H1 (cell line): ENCODE data around the gene LRRC46. TPM values are rescaled to one million over a fixed set of nuclear protein-coding genes. Genes with fewer than 3 reads are reported as not detected.

Experiments
- BRCA1 ChIP-seq: IDR thresholded peaks from 2 replicates; pipeline ENCODE4 v1.6.1; 2012; ENCODE audit warnings: low read depth, low read length, improper control_type of control experiment
- CHD2 ChIP-seq: IDR thresholded peaks from 2 replicates; pipeline ENCODE4 v1.6.1; 2012; ENCODE audit warnings: low read length, improper control_type of control experiment
- FOSL1 ChIP-seq: IDR thresholded peaks from 2 replicates; pipeline ENCODE4 v1.6.1; 2011; ENCODE audit warnings: mild to moderate bottlenecking, low read depth, low read length, moderate library complexity; ENCODE audit not compliant: insufficient read depth
- NRF1 ChIP-seq: IDR thresholded peaks from 2 replicates; pipeline ENCODE4 v1.6.1; 2011; ENCODE audit warnings: mild to moderate bottlenecking, low read depth, low read length, improper control_type of control experiment
- POLR2A ChIP-seq, 2 experiments: IDR thresholded peaks; 1 replicate in 1 of 2; 2 replicates in 1 of 2; pipeline ENCODE4 v1.6.1; 2011; ENCODE audit warnings: low read depth in 2 of 2, low read length in 2 of 2, mild to moderate bottlenecking in 2 of 2; ENCODE audit errors: control extremely low read depth in 1 of 2
- RFX5 ChIP-seq: IDR thresholded peaks from 2 replicates; pipeline ENCODE4 v1.6.1; 2011; ENCODE audit warnings: low read depth, low read length, improper control_type of control experiment, borderline replicate concordance
- SIRT6 ChIP-seq: IDR thresholded peaks from one replicate; pipeline ENCODE4 v1.7.1; 2012; ENCODE audit warnings: low read length, inconsistent platforms
- SP1 ChIP-seq: IDR thresholded peaks from 2 replicates; pipeline ENCODE4 v1.6.1; 2011; ENCODE audit warnings: low read depth, low read length
- SP4 ChIP-seq: IDR thresholded peaks from 2 replicates; pipeline ENCODE4 v1.6.1; 2012; ENCODE audit warnings: low read length, inconsistent platforms
- SUZ12 ChIP-seq: fragments of 200-600 bp; sonication (generic); IDR thresholded peaks from 2 replicates; pipeline ENCODE4 v1.6.1; 2012; ENCODE audit warnings: mild to moderate bottlenecking, inconsistent platforms, low read length, moderate library complexity, mixed read lengths
- TBP ChIP-seq: IDR thresholded peaks from 2 replicates; pipeline ENCODE4 v1.6.1; 2011; ENCODE audit warnings: low read depth, low read length, improper control_type of control experiment
- YY1 ChIP-seq: IDR thresholded peaks from 2 replicates; pipeline ENCODE4 v1.6.1; 2011; ENCODE audit warnings: low read depth, mild to moderate bottlenecking, low read length
- ZNF274 ChIP-seq: IDR thresholded peaks from 2 replicates; pipeline ENCODE4 v1.7.0; 2012; ENCODE audit warnings: low read length, borderline replicate concordance; ENCODE audit errors: extremely low read depth
- polyA plus RNA-seq, 7 experiments: library from polyadenylated mRNA; depleted of rRNA in 3 of 7; stranded (reverse) in 5 of 7; unstranded in 2 of 7; fragments of >200 nt in 5 of 7; fragments of 200-250 nt in 2 of 7; gene quantifications; 1 replicate in 5 of 7; 2 replicates in 1 of 7; 4 replicates in 1 of 7; pipeline versions ENCODE4 v1.2.1 to v1.2.3, GENCODE V29; 2011 to 2013; ENCODE audit warnings: missing spikeins in 2 of 7, mixed read lengths in 2 of 7
- total RNA-seq: library from RNA; stranded (reverse); fragmentation: NEBNext Ultra II Directional; extraction: Animal tissue kit (Norgen Biotek cat#: 25700); gene quantifications from 2 replicates; pipeline ENCODE4 v1.2.1, GENCODE V29; 2021
- TF ChIP-seq, protein P1 (sequence below): fragments of 300-600 bp; sonication (generic); IDR thresholded peaks from 2 replicates; pipeline ENCODE4 v1.7.1; 2012; ENCODE audit warnings: low read length, moderate library complexity, mild to moderate bottlenecking, inconsistent platforms; ENCODE audit not compliant: insufficient replicate concordance

The LRRC46 gene
- total and polyA plus RNA-seq, 2 of the 8 experiments (the other 6 are each of a cell fraction or from before 2014, with no cell fraction given) = 0.18 TPM; not detected in 1

GRCh38 chr17:47872651-47873161 lies 41.2 kb downstream of the LRRC46 start (continued):
- peak; percentile 14; the same call in 1 of the 2 replicates for TF ChIP-seq SP1
- TF ChIP-seq, protein P1, sequence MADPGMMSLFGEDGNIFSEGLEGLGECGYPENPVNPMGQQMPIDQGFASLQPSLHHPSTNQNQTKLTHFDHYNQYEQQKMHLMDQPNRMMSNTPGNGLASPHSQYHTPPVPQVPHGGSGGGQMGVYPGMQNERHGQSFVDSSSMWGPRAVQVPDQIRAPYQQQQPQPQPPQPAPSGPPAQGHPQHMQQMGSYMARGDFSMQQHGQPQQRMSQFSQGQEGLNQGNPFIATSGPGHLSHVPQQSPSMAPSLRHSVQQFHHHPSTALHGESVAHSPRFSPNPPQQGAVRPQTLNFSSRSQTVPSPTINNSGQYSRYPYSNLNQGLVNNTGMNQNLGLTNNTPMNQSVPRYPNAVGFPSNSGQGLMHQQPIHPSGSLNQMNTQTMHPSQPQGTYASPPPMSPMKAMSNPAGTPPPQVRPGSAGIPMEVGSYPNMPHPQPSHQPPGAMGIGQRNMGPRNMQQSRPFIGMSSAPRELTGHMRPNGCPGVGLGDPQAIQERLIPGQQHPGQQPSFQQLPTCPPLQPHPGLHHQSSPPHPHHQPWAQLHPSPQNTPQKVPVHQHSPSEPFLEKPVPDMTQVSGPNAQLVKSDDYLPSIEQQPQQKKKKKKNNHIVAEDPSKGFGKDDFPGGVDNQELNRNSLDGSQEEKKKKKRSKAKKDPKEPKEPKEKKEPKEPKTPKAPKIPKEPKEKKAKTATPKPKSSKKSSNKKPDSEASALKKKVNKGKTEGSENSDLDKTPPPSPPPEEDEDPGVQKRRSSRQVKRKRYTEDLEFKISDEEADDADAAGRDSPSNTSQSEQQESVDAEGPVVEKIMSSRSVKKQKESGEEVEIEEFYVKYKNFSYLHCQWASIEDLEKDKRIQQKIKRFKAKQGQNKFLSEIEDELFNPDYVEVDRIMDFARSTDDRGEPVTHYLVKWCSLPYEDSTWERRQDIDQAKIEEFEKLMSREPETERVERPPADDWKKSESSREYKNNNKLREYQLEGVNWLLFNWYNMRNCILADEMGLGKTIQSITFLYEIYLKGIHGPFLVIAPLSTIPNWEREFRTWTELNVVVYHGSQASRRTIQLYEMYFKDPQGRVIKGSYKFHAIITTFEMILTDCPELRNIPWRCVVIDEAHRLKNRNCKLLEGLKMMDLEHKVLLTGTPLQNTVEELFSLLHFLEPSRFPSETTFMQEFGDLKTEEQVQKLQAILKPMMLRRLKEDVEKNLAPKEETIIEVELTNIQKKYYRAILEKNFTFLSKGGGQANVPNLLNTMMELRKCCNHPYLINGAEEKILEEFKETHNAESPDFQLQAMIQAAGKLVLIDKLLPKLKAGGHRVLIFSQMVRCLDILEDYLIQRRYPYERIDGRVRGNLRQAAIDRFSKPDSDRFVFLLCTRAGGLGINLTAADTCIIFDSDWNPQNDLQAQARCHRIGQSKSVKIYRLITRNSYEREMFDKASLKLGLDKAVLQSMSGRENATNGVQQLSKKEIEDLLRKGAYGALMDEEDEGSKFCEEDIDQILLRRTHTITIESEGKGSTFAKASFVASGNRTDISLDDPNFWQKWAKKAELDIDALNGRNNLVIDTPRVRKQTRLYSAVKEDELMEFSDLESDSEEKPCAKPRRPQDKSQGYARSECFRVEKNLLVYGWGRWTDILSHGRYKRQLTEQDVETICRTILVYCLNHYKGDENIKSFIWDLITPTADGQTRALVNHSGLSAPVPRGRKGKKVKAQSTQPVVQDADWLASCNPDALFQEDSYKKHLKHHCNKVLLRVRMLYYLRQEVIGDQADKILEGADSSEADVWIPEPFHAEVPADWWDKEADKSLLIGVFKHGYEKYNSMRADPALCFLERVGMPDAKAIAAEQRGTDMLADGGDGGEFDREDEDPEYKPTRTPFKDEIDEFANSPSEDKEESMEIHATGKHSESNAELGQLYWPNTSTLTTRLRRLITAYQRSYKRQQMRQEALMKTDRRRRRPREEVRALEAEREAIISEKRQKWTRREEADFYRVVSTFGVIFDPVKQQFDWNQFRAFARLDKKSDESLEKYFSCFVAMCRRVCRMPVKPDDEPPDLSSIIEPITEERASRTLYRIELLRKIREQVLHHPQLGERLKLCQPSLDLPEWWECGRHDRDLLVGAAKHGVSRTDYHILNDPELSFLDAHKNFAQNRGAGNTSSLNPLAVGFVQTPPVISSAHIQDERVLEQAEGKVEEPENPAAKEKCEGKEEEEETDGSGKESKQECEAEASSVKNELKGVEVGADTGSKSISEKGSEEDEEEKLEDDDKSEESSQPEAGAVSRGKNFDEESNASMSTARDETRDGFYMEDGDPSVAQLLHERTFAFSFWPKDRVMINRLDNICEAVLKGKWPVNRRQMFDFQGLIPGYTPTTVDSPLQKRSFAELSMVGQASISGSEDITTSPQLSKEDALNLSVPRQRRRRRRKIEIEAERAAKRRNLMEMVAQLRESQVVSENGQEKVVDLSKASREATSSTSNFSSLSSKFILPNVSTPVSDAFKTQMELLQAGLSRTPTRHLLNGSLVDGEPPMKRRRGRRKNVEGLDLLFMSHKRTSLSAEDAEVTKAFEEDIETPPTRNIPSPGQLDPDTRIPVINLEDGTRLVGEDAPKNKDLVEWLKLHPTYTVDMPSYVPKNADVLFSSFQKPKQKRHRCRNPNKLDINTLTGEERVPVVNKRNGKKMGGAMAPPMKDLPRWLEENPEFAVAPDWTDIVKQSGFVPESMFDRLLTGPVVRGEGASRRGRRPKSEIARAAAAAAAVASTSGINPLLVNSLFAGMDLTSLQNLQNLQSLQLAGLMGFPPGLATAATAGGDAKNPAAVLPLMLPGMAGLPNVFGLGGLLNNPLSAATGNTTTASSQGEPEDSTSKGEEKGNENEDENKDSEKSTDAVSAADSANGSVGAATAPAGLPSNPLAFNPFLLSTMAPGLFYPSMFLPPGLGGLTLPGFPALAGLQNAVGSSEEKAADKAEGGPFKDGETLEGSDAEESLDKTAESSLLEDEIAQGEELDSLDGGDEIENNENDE = no peak
- TF ChIP-seq SP4 = no peak
- no peak for TF ChIP-seq TBP
- no peak for TF ChIP-seq BRCA1
- no peak for TF ChIP-seq YY1
- TF ChIP-seq SIRT6 = no peak
- peak; percentile 38; the same call in 1 of the 2 replicates for TF ChIP-seq SUZ12
- no peak for TF ChIP-seq FOSL1
- TF ChIP-seq ZNF274 = no peak
- no peak for TF ChIP-seq NRF1
- TF ChIP-seq CHD2 = no peak
- TF ChIP-seq RFX5 = no peak
- TF ChIP-seq POLR2A (IDR thresholded peaks at IDR 0.05; ENCODE audit: control extremely low read depth in 1 of 2, low read depth in 2 of 2, low read length in 2 of 2) = no peak
